GM12878 (cell line): Measurements from ENCODE around the gene CRTC3. TPM values are rescaled to one million over a fixed set of nuclear protein-coding genes. Genes with fewer than 3 reads are reported as not detected.

Experiments
- DPF2 ChIP-seq: fragments of 450-650 bp; IDR thresholded peaks from 2 replicates; pipeline ENCODE4 v1.6.1; 2017; ENCODE audit warnings: mild to moderate bottlenecking
- HSF1 ChIP-seq: fragments of 150-350 bp; IDR thresholded peaks from 2 replicates; pipeline ENCODE4 v1.6.1; 2014; ENCODE audit warnings: mild to moderate bottlenecking, low read depth, low read length
- MEF2A ChIP-seq: IDR thresholded peaks from 2 replicates; pipeline ENCODE4 v1.6.1; 2011; ENCODE audit warnings: low read depth, mild to moderate bottlenecking, low read length, moderate library complexity; ENCODE audit not compliant: insufficient read depth
- NFYB ChIP-seq: IDR thresholded peaks from 2 replicates; pipeline ENCODE4 v1.6.1; 2011; ENCODE audit warnings: low read depth, mild to moderate bottlenecking, low read length, improper control_type of control experiment, moderate library complexity; ENCODE audit not compliant: insufficient read depth
- NR2F1 ChIP-seq: fragments of 450-650 bp; conservative IDR thresholded peaks from 2 replicates; pipeline ENCODE4 v1.6.1; 2017; ENCODE audit warnings: mild to moderate bottlenecking
- RELB ChIP-seq: fragments of 450-650 bp; IDR thresholded peaks from 2 replicates; pipeline ENCODE4 v1.6.1; 2017; ENCODE audit warnings: low read depth, mild to moderate bottlenecking, moderate library complexity
- RFX5 ChIP-seq: IDR thresholded peaks from 2 replicates; pipeline ENCODE4 v1.6.1; 2011; ENCODE audit warnings: low read depth, low read length, improper control_type of control experiment
- SPI1 ChIP-seq: IDR thresholded peaks from 2 replicates; pipeline ENCODE4 v1.6.1; 2011; ENCODE audit warnings: low read depth, mild to moderate bottlenecking, low read length, moderate library complexity, borderline replicate concordance; ENCODE audit not compliant: insufficient read depth
- TBL1XR1 ChIP-seq: IDR thresholded peaks from 2 replicates; pipeline ENCODE4 v1.6.1; 2012; ENCODE audit warnings: low read depth, low read length, improper control_type of control experiment
- ZBED1 ChIP-seq: IDR thresholded peaks from 2 replicates; pipeline ENCODE4 v1.6.1; 2016; ENCODE audit warnings: borderline replicate concordance
- ZSCAN29 ChIP-seq: fragments of 450-650 bp; IDR thresholded peaks from 2 replicates; pipeline ENCODE4 v1.6.1; 2017; ENCODE audit warnings: mild to moderate bottlenecking, moderate library complexity
- polyA plus RNA-seq, 11 experiments: library from polyadenylated mRNA; depleted of rRNA in 4 of 11; unstranded in 6 of 11; stranded (reverse) in 5 of 11; fragments of >200 nt; fragmentation: Nextera tagmentation in 4 of 11; fragmentation: Illumina TruSeq in 1 of 11; extraction: Ambion mirVana in 4 of 11; extraction: Trizol in 1 of 11; gene quantifications; 1 replicate in 1 of 11; 2 replicates in 10 of 11; pipeline versions ENCODE4 v1.2.1 to v1.2.3, GENCODE V29; 2011 to 2016; ENCODE audit warnings: inconsistent platforms in 2 of 11, missing spikeins in 2 of 11, low read depth in 1 of 11
- total RNA-seq, 4 experiments: library from RNA; depleted of rRNA in 3 of 4; stranded (reverse); fragments of >200 nt in 3 of 4; fragmentation: Illumina TruSeq in 1 of 4; extraction: Trizol in 1 of 4; gene quantifications; 2 replicates each; pipeline versions ENCODE4 v1.2.1 to v1.2.3, GENCODE V29; 2013 to 2021

Gene CRTC3
- total and polyA plus RNA-seq, 10 of the 15 experiments (the other 5 are each of a cell fraction or from before 2014, with no cell fraction given) = 3.5 to 36.9 (median 18.9) TPM

- TF ChIP-seq HSF1 (no peak), RELB (peak; percentile 40; the same call in 1 of the 2 replicates), SPI1 (no peak), NR2F1 (peak; percentile 15; the same call in 1 of the 2 replicates), MEF2A (peak; percentile 63; the same call in 1 of the 2 replicates), ZSCAN29 (0 out of 2 replicates have a peak, but pooled peaks have one; percentile 29), RFX5 (no peak), DPF2 (peak; percentile 71), NFYB (no peak), ZBED1 (peak; percentile 94), TBL1XR1 (no peak)
Observed at GRCh38 chr15:90665288-90666134, 135.8 kb downstream of the CRTC3 start (continued).
